ENCODE results near the gene ST6GALNAC4.

- TF ChIP-seq SMC3 (IDR thresholded peaks at IDR 0.05; ENCODE audit: low read depth, low read length) (no peak), MAX (IDR thresholded peaks at IDR 0.05; ENCODE audit: low read depth) (no peak), CTCF (IDR thresholded peaks at IDR 0.05) (no peak), CHD2 (IDR thresholded peaks at IDR 0.05; ENCODE audit: low read length, partially characterized antibody) (no peak), POLR2AphosphoS5 (IDR thresholded peaks at IDR 0.05; ENCODE audit: low read depth, low read length) (no peak), EP300 (IDR thresholded peaks at IDR 0.05; ENCODE audit: borderline replicate concordance in 1 of 2, low read depth in 1 of 2, low read length in 1 of 2) (no peak), RCOR1 (IDR thresholded peaks at IDR 0.05; ENCODE audit: low read length) (no peak)
Observed at GRCh38 chr9:127959841-127960409, 43.1 kb upstream of the ST6GALNAC4 start.
